Measurements from ENCODE around the gene DIAPH3. TPM values are rescaled to one million over a fixed set of nuclear protein-coding genes. Genes with fewer than 3 reads are reported as not detected.

Gene DIAPH3
- total RNA-seq, 2 donors from 2014 or later = 0.83 to 2.6 TPM

GRCh38 chr13:59710416-59710815, 453.3 kb downstream of the DIAPH3 start:
- DNase-seq (ENCODE audit: low spot score) = no peak
- intact Hi-C loops (cut with DNase I) = no loop called here

DNA sequence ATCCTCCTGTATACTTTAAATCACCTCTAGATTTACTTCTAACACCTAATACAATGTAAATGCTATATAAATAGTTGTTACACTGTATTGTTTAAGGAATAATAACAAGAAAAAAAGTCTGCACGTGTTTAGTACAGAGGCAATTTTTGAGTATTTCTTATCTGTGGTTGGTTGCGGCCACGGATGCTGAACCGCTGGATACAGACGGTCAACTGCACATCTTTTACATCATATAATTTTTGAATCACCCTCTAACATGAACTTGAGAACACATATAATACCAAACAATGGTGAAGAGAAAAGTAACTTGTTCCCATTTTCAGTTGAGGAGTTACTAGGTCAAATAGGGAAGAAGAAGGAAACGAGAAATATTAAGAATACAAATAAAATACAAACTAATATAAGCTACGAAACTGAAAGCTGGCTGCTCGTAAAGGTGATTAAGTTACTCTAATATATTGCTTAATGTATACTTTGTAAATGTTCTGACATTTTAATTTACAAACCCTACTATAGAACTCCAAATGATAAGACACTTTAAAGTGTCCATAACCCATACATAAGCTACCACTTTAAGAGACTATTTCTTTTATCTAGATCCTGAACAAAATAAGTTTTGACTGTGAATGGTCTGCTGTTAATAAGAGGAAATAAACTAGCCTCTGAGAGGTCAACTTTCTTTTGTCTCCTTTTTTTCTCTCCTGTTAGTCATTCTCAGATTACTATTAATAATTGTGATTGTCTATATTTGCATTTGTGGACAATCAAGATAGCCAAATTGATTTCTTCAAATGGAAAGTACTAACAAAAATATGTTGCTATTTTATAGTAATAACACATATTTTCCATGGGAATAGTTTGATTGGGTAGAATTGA, 457.4 kb downstream of the DIAPH3 start:
- DNase-seq (ENCODE audit: low spot score) = no peak
- intact Hi-C loops (cut with DNase I) = no loop called here

GRCh38 chr13:59702269-59702668, 461.5 kb downstream of the DIAPH3 start:
- DNase-seq (ENCODE audit: low spot score) = no peak

GRCh38 chr13:59701261-59701660, 462.5 kb downstream of the DIAPH3 start:
- no peak for DNase-seq (ENCODE audit: low spot score)
- intact Hi-C loops (cut with DNase I) = no loop called here

More at GRCh38 chr13:59702269-59702668, 461.5 kb downstream of the DIAPH3 start:
- intact Hi-C loops (cut with DNase I) = no loop called here

GRCh38 chr13:59700281-59700680, 463.4 kb downstream of the DIAPH3 start:
- DNase-seq (ENCODE audit: low spot score) = no peak
- intact Hi-C loops (cut with DNase I) = no loop called here

GRCh38 chr13:59696271-59696670, 467.5 kb downstream of the DIAPH3 start:
- intact Hi-C loops (cut with DNase I) = loop anchor here in 1 of 2 donors (5.0 kb wide), 1 partner anchor 409 kb away; no protein-coding TSS in a partner anchor

GRCh38 chr13:59691501-59692066, 472.1 kb downstream of the DIAPH3 start:
- intact Hi-C loops (cut with DNase I) = no loop called here
- DNase-seq (ENCODE audit: low spot score) = no peak

More at GRCh38 chr13:59696271-59696670, 467.5 kb downstream of the DIAPH3 start:
- DNase-seq (ENCODE audit: low spot score) = no peak

DNA sequence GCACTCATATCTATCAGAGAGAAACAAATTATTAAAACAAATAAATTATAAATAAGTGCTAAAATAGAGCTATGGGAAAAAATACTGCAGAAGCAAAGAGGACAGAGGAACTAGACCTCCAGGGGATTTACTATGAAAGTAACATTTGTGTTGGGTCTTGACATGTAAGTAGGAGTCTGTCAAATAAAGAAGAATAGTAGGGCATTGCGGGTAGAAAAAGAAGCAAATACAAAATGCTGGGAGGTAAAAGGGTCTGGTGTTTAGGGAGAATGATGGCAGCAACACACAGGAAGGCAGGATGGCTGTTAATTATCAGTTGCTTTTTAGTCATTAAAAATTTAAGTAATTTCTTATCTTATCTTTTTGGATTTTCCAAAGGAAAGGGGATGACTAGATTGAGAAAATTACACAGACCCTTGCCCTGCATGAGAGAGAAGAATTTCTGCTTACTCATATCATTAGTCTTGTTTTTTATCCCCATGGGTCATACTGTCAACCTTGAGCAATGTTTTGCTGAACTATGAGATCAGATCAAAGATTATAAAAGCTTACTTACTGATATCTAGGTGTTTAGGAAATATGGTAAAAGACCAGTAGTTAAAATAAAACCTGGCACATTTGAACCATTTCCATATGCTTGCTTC, 472.7 kb downstream of the DIAPH3 start:
- DNase-seq (ENCODE audit: low spot score) = no peak
- intact Hi-C loops (cut with DNase I) = no loop called here

GRCh38 chr13:59689057-59689456, 474.7 kb downstream of the DIAPH3 start:
- DNase-seq (ENCODE audit: low spot score) = no peak
- intact Hi-C loops (cut with DNase I) = no loop called here

GRCh38 chr13:59686798-59687394, 476.8 kb downstream of the DIAPH3 start:
- intact Hi-C loops (cut with DNase I) = no loop called here
- DNase-seq (ENCODE audit: low spot score) = no peak

DNA sequence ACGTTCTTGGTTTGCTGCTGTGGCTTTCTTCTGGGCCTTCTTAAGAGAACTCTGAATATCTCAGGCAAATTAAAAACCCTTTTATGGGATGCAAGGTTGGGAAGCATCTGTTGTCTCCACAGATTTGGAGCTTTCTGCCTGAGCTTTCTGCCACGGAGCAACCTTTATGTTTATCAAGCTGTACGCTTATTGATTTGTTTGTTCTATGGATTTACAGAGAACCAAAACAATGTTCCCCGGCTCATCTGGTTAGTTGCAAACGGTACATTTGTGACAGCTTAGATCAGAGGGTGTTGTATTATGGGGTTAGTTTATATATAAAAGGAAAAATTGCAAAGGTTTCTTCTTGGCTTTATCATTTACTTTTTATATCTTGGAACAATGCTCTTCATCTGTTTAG, 479.6 kb downstream of the DIAPH3 start:
- no peak for DNase-seq (ENCODE audit: low spot score)
- intact Hi-C loops (cut with DNase I) = no loop called here

DNA sequence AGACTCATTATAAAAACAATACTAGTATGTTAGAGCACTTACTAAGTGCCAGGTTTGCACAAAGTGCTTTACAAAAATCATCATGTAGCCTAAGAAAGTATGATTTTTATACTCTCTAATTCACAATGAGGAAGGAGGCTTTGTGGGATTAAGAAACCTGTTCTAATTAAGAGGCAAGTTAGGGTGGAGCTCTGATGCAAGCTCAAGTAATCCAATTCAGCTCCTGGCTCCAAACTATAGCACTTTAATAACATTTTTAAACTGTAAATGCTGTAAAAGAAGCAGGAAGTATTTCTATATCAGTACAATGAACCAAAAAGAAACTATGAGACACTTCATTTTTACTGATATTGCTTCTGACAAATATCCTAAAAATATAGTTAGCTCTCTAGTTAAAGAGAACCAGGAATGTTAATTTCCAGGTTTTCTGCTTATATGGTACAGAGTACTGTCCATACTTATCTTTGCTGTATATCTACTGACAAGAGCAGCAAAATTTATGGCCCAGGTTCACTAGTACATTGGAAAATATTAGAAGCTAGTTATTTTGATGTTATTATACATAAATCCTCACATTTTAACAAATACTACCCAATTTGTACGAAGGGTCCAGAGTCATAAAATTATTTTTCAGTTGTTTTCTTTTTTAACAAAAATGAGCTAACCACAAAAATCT, 482.0 kb downstream of the DIAPH3 start:
- no peak for DNase-seq (ENCODE audit: low spot score)
- intact Hi-C loops (cut with DNase I) = no loop called here

DNA sequence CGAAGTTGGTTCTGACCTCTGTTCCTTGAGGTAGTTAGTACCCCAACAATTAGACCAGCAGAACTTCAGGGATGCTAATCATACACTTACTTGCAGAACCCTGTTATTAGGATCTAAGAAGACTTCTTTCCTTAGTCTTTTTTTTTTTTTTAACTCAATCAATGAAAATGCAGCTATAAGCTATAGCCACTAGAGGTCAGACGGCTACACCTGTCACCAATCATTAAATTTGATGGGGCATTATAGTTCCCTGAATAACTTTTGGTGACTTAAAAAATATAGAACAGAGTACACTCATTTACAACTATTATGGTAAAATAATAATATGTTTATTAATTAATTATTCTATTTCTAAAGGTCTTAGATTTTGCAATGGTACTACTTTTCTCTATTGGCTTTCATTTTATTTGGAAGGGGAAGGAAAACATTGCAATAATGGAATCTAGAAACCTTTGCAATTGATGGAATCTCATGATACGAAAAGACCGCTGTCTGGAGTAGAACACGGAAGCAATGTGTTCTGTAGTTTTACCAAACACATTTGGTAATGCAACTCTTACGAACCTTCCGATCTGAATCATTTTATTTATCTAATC, 483.2 kb downstream of the DIAPH3 start:
- intact Hi-C loops (cut with DNase I) = no loop called here
- no peak for DNase-seq (ENCODE audit: low spot score)

- DNase-seq (ENCODE audit: low spot score) = no peak
- intact Hi-C loops (cut with DNase I) = loop anchor here in 1 of 2 donors (5.0 kb wide), 1 partner anchor 287 kb away; no protein-coding TSS in a partner anchor
Measured at GRCh38 chr13:59679254-59679653, 484.5 kb downstream of the DIAPH3 start.

GRCh38 chr13:59677966-59678814, 485.5 kb downstream of the DIAPH3 start:
- DNase-seq (ENCODE audit: low spot score) = no peak
- intact Hi-C loops (cut with DNase I) = loop anchor here in 1 of 2 donors (5.0 kb wide), 1 partner anchor 286 kb away; no protein-coding TSS in a partner anchor

DNA sequence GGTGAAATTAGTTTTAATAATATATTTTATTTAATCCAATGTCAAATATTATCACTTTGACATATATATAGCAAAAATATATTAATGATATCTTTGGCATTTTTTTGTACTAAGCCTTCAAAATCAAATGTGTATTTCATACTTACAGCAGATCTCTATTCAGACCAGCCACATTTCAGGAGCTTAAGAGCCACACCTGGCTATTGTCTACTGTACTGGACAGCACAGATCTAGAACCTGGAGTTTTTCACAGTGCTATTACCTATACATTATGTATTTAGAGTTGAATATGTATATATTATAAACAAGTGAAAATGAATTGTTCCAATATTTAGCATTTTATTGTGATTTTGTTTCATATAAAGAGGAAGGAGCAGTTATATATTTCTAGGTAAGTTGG, 486.3 kb downstream of the DIAPH3 start:
- intact Hi-C loops (cut with DNase I) = loop anchor here in 1 of 2 donors (5.0 kb wide), 1 partner anchor 285 kb away; no protein-coding TSS in a partner anchor
- DNase-seq (ENCODE audit: low spot score) = no peak

DNA sequence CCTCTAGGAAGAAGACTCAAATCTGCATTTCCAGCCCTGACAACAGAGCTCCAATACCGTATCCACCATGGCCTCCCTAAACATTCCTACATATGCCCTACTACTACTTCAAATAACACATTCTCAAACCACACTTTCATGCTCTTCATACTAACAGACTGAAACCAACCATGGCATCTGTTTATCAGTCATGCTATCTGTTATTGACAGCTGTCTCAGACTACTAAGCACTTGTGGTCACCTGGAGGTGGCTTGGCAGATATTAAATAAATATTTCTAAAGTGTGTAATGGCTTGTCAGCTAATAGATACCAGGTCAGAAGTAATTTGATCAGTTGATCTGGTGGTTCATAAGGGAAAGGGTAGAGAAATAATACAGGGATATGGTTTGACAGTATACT, 489.1 kb downstream of the DIAPH3 start:
- DNase-seq (ENCODE audit: low spot score) = no peak
- intact Hi-C loops (cut with DNase I) = loop anchor here in 1 of 2 donors (5.0 kb wide), 1 partner anchor 282 kb away; no protein-coding TSS in a partner anchor

DNA sequence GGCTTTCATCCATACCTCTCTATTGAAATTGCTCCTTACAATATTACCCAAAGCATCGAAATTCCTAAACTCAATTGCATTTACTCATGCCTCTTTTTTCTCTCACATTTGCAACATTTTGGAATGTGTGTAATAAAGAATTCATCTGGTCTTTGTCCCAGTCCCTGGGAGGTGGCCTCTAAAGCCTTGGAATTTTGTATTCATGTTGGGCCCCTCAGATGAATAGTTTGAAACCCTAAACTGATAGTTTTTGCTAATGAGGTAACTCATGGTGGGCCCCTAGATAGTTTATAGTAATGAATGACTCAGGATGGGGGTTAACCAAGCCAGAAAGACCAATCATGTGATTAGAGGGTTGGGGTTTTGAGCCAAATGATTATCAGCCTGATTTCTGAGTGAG, 490.4 kb downstream of the DIAPH3 start:
- intact Hi-C loops (cut with DNase I) = no loop called here
- no peak for DNase-seq (ENCODE audit: low spot score)
